Bronchial epithelial cell (primary cell): ENCODE measurements around the gene WFIKKN2. TPM values are rescaled to one million over a fixed set of nuclear protein-coding genes. Genes with fewer than 3 reads are reported as not detected.

Experiments used
- DNase-seq: peaks from one replicate; pipeline ENCODE4 v3.0.0-alpha.2; 2010; ENCODE audit warnings: low read depth
- FAIRE-seq: peaks from 2 replicates; lab custom pipeline; 2011; peaks lifted over from hg19 to GRCh38; lab: Jason Lieb, UNC
- H3K27me3 ChIP-seq: 2 replicates; pipeline ENCODE4 v1.5.1; 2011; ENCODE audit warnings: low read length; ENCODE audit not compliant: control insufficient read depth, insufficient read depth
- H3K36me3 ChIP-seq: 2 replicates; pipeline ENCODE4 v1.5.1; 2011; ENCODE audit warnings: low read length; ENCODE audit not compliant: control insufficient read depth, insufficient read depth
- H3K4me3 ChIP-seq: 2 replicates; pipeline ENCODE4 v1.5.1; 2011; ENCODE audit warnings: mild to moderate bottlenecking, low read depth, low read length, control low read depth
- CTCF ChIP-seq: IDR thresholded peaks from 2 replicates; pipeline ENCODE4 v1.5.1; 2011; ENCODE audit warnings: mild to moderate bottlenecking, moderate library complexity, low read length, control low read depth, inconsistent platforms; ENCODE audit not compliant: insufficient read depth, severe bottlenecking
- total RNA-seq: library from RNA; depleted of rRNA; stranded (reverse); fragments of >200 nt; gene quantifications from 2 replicates; pipeline ENCODE4 v1.2.1, GENCODE V29; 2014

WFIKKN2 gene
- total RNA-seq, 1 donor from 2014 or later: not detected

- FAIRE-seq: no peak
- no peak for TF ChIP-seq CTCF
- Histone ChIP-seq H3K36me3 (no peaks in the 10 kb centered on the region), H3K27me3 (no peaks in the 10 kb centered on the region), H3K4me3 (no peak overlapping the region)
- no peak for DNase-seq
These were observed 52.4 kb downstream of the WFIKKN2 start for GRCh38 chr17:50887705-50888245.

GRCh38 chr17:50889528-50890118 lies 54.2 kb downstream of the WFIKKN2 start:
- Histone ChIP-seq H3K27me3 (no peaks in the 10 kb centered on the region), H3K4me3 (no peak overlapping the region), H3K36me3 (no peaks in the 10 kb centered on the region)
- no peak for DNase-seq
- FAIRE-seq: no peak
- no peak for TF ChIP-seq CTCF

- peak; percentile 65 for DNase-seq
- H3K36me3 ChIP-seq: no peaks in the 10 kb centered on the region
- no peak for FAIRE-seq
- no peaks in the 10 kb centered on the region for H3K27me3 ChIP-seq
- no peak overlapping the region for H3K4me3 ChIP-seq
- no peak for TF ChIP-seq CTCF
These were observed 55.5 kb downstream of the WFIKKN2 start for GRCh38 chr17:50890675-50891516.

- Histone ChIP-seq H3K27me3 (no peaks in the 10 kb centered on the region), H3K4me3 (no peak overlapping the region), H3K36me3 (no peaks in the 10 kb centered on the region)
- no peak for FAIRE-seq
- no peak for TF ChIP-seq CTCF
- DNase-seq: no peak
These were observed 56.2 kb downstream of the WFIKKN2 start for GRCh38 chr17:50891577-50891989.

Other genes with a start within 250 kb of the WFIKKN2 start
- 17.0 and 33.2 TPM in 2 replicates for gene ABCC3, start 200.7 kb upstream of the WFIKKN2 start, total RNA-seq
- gene ANKRD40, start 127.7 kb upstream of the WFIKKN2 start, total RNA-seq: 22.9 and 25.8 TPM in 2 replicates
- gene LUC7L3, start 116.0 kb upstream of the WFIKKN2 start, total RNA-seq: 13.7 and 24.3 TPM in 2 replicates
- not detected in 2 replicates for gene ANKRD40CL, start 68.1 kb upstream of the WFIKKN2 start, total RNA-seq
- gene TOB1, start 30.8 kb downstream of the WFIKKN2 start, total RNA-seq: 11.6 and 19.7 TPM in 2 replicates